GM19467 (cell line): Measurements from ENCODE around the gene AGAP1.

Experiments
- ATAC-seq: cut with Tn5 transposase; IDR thresholded peaks from one replicate; pipeline ENCODE4 v1.9.1; 2021; ENCODE audit warnings: mild to moderate bottlenecking, moderate library complexity; ENCODE audit not compliant: unreplicated experiment

AGAP1 gene

DNA sequence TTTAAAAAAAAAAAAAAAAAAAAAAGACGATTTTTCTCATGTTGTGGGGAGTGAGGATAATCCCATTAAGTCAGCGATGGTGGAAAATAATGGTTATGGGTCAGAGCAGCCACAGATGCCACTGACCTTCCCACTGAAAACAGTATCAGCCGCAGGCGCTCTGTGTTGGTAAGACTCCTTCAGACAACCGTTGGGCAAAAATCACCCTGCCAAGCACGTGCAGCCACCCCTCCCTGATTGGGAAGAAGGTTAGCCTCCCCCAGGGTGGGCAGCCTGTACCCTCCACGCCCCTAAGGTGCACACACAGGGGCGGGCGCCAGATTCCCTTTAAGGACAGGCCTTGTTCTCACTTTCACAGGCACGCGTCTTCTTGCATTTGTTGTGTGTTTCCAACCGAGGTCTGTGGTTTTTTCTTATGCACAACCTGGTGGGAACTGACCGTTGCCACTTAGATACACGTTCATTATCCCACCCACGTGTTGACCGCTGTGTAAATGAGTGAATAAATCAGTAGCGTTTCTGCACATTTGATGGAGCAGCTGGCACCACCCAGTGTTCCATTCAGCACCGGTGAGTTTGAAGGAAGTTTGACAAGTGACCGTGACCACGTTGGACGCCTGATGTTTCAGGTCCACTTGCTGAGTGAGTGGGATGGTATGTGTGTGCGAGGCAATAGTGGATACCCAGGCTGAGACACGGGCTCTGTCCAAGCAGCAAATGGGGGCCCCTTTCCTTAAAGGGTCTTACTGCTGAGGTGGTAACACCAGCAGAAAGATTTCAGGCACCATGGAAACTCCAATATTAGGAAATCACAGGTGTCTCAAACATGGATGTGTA is 476.6 kb downstream of the AGAP1 start:
- no peak for ATAC-seq

DNA sequence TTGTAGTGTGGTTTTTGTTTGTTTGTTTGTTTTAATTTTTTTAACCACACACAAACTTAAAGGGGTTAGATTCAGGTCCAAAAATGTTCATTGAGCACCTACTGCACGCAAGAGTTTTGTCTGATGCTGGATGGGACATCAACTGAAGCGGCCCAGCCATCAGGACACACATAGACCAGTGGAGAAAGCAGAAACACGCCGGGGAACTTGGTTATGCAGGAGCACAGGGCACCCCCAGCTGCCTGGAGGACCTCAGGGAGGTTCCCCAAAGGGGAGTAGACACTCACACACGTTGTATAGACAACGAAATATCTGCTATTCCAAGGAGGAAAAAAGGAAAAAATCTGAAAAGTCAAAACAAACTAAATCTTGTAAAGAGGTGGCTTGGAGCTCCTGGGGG is 482.7 kb downstream of the AGAP1 start:
- no peak for ATAC-seq

DNA sequence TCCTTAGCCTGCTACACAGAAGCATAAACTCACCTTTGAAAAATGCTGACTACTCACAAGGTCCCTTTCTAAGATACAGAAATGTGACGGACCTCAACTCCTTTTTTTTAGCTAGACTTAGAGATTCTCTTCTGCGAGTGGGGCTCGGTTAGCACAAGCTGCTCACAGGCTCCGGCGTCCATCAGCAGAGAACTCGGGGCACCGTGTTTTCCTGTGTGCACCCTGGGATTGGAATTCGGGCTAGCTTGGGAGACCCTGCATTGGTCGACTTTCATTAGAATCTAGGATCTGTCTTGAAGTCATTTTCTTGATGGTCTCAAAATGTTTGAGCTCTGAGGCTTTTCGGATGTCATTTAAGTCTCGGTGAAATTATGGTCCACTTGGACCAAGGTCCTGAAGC is 483.1 kb downstream of the AGAP1 start:
- no peak for ATAC-seq

DNA sequence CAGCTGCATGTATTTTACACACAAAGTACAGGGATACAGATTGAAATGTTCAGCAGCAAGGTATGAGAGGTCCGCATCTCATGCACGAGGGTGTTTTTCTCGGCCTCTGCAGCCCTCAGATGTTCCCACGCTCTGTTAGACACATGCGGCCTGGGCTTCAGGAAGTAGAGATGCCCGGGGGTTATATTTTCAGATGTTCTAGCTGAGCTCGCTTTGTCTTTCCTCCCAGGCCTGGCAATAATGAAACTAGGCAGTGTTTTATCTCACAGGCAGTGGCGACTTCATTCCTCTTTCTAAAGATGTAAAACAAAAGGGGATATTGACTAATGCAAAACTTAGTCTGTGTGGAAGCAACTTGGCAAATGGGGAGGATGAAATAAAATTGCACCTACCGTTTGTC is 483.6 kb downstream of the AGAP1 start:
- no peak for ATAC-seq

DNA sequence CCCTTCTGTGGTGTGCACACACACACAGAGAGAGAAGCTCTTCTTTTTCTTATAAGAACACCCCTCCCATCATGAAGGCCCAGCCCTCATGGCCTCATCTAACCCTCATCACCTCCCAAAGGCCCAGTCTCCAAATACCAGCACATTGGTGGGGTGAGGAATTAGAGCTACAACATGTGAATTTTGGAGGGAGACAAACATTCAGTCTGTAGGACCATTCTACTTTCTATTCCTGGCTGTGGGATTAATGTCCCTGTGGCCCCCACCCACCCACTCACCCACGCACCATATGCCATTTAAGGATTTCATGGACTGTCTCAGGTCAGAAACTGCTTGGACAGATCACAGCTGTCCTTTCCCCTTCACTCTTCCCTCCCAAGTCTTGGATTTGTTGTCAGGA is 484.2 kb downstream of the AGAP1 start:
- ATAC-seq = no peak

DNA sequence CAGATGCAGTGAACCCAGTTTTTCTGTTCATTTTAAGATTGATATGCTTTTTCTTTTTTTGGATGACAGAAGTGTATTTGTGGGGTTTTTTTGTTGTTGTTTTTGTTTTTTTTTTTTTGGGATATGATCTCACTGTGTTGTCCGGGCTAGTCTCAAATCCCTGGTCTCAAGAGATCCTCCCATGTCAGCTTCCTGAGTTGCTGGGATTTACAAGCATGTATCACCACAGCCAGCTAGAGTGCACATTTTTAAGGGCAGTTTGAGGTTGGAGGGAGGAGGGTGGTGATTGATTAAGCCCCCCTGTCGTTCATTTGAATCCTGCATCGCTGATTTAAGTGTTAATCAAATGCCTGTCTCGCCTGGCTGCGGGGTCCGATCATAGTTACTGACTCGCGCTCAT is 485.2 kb downstream of the AGAP1 start:
- no peak for ATAC-seq

DNA sequence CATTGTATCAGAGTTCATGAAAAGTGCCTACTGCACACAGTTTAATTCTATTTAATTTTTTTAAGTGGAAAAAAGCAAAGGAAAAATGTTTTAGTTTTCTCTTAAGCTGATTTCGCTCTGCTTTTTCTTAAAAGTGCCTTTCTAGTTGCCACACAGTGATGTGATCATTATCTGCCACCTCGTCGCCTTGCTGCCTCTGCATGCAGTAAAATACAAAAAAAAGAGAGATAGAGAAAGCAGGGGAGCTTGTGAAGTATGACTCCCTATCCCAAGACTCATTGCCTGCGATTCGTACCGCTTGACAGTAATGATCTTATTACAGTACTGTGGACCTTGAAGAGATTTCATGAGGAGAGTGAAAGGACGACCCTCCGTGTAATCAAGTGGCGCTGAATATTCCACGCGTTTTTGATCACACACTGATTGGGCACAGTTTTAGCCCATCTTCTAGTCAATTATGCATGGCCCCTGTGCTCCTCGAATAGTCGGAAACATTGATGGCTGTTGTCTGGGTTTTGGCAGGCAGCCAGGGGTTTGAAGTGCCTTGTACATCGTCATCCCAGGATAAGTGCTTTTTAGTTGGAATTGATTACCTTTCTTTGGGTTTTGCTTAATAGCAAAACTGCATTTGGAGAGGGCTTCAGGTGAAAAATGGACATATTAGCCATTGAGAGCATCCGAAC is 486.1 kb downstream of the AGAP1 start:
- no peak for ATAC-seq

DNA sequence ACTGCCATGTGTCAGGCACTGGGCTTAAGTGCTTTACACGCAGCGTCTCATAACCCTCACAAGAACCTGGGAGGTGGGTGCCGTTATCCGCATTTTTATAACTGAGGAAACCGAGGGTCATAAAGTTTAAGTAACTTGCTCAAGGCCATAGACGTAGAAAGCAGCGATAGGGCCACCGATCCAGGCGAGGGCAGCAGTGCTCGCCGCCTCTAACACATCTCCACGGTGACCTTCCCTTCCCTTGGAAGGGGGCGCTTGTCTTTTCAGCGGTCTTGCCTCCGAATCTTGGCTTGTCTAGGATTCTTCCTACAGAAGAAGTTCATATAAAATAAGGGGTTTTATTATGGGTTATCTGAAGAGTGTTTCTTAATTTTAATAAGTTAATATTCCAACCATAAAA is 487.8 kb downstream of the AGAP1 start:
- ATAC-seq = no peak

DNA sequence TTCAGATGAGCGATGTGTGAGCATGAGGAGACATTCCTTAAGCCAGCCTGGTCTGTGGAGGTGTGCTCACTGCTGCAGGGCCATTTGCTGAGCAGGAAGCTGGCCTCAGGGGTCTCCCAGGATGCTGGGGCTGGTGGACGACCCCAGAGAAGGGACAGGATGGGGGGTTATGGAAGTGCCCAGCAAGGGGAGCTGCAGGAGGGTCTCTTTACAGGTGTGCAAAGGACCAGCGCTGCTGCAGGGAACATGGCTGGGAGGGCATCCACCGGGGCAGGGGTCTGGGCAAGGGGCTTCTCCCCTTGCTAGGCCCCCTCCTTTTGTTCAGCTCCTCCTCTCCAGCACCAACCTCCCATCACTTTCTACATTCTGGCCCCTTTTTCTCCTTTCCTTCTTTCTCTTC is 489.2 kb downstream of the AGAP1 start:
- ATAC-seq = no peak

DNA sequence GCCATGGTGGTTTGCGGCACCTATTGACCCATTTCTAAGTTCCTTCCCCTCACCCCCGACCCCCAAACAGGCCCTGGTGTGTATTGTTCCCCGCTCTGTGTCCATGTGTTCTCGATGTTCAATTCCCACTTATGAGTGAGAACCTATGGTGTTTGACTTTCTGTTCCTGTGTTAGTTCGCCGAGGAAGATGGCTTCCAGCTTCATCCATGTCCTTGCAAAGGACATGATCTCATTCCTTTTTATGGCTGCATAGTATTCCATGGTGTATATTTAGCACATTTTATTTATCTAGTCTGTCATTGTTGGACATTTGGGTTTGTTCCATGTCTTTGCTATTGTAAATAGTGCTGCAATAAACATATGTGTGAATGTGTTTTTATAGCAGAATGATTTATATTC is 490.7 kb downstream of the AGAP1 start:
- ATAC-seq = no peak

DNA sequence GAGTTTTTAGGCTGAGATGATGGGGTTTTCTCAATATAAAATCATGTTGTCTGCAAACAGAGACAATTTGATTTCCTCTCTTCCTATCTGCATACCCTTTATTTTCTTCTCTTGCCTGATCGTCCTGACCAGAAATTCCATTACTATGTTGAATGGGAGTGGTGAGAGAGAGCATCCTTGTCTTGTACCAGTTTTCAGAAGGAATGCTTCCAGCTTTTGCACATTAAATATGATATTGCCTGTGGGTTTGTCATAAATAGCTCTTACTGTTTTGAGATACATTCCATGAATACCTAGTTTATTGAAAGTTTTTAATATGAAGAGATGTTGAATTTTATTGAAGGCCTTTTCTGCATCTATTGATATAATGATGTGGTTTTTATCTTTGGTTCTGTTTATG is 492.5 kb downstream of the AGAP1 start:
- no peak for ATAC-seq

DNA sequence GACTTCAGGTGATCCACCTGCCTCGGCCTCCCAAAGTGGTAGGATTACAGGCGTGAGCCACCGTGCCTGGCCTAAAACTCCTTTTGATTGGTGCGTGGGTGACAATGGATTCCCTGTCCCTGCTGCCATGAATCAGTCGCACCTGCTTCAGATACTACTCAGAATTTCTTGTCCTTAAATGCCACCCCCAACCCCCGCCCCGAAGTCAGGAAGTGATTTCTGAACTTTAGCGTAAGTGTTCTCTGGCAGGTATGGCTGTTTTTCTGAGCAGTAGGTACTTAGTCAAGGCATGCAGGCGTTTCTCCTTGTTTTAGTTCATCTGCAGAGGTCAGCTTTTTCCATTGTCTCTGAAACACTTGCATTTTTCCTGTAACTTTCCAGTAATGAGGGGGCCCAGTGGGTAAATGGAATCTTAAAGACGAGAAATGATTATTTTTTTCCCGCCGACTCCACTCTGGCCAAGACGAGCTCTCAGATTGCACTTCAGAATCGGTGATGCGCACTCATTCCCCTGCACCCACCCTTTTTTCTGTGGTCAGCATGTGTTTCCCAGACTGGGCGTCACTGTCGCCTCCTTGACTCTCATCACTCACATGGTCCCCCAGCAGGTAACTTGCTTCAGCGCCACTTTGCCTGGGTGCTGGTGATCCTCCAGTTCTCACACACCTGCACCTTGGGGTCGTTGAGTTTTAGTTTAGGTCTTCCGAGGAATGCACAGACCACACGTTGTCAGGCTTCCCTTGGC is 494.6 kb downstream of the AGAP1 start:
- no peak for ATAC-seq

DNA sequence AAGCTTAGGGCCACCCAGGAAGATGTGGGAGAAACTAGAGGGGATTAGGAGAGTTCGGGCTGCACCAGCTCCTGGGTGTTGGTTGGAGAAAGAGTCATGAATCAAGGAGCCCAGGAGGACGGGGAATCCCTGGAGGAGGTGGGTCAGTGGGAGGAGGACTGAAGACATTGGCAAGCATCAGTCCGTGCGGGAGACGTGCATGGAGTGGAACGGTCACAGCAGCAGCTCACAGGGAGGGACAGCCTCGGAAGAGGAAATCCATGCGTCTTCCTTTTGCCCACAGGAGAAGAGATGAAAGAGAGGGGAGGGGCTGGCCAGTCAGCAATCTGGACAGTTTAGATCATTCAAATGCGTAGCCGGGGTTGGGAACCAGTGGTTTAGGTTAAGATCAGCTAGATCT is 495.7 kb downstream of the AGAP1 start:
- no peak for ATAC-seq

DNA sequence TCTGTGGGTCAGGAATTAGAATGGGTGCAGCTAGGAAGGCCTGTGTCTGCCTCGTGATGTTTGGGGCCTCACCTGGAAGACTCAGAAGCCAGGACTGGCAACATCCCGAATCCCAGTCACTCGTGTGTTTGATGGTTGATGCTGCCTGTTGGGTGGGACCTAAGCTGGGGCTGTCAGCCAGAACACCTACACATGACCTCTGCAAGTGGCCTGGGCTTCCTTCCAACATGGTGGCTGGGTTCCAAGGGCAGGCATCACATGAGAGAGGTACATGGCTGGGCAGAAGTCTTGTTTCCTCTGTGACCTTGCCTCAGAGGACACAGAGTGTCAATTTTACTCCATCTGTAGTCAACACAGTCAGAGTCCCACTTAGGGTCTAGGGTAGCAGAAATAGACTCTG is 496.5 kb downstream of the AGAP1 start:
- ATAC-seq = no peak

DNA sequence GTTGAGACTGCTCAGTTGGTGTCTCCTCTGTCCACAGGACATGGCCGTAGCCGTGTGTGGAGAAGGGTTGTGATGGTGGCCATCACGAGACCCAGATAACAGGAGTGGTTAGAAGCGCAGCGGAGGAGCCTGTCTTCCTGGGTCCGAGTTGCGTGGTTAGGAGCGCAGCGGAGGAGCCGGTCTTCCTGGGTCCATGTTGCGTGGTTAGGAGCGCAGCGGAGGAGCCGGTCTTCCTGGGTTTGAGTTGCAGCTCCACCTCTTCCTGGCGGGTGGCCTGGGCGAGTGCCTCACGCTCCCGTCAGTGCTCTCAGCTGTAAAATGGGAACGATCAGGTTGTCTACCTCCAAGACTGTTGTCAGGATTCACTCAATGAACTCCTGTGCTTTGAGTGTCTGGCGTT is 498.2 kb downstream of the AGAP1 start:
- ATAC-seq = no peak

DNA sequence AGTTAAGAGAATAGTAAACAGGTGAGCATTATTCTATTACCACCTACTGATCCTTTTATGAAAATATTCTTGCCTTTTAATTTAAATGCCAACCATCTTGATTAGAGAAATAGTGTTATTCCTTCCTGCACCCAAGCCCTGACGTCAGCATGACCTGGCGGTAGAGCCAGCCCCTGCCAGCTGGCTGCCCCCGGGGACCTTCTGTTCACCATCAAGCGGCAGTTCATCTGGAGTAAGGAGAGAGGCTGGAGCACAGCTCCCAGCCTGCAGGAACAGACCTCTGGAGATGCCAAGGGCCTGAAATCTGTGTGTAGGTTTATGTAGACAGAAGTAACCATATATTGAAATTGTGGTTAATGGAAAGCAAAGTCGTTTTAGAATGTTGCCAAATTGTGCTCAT is 502.6 kb downstream of the AGAP1 start:
- no peak for ATAC-seq

DNA sequence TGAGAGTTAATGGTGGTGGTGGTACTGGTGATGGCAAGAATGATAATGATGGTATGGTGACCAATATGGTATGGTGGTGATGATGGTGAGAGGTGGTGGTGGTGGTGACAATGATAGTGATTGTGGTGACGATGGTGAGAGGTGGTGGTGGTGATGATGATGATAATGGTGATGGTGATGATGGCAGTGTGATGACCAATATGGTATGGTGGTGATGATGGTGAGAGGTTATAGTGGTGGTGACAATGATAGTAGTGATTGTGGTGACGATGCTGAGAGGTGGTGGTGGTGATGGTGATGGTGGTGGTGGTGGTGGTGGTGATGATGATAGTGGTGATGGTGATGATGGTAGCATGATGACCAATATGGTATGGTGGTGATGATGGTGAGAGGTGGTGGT is 505.2 kb downstream of the AGAP1 start:
- no peak for ATAC-seq

DNA sequence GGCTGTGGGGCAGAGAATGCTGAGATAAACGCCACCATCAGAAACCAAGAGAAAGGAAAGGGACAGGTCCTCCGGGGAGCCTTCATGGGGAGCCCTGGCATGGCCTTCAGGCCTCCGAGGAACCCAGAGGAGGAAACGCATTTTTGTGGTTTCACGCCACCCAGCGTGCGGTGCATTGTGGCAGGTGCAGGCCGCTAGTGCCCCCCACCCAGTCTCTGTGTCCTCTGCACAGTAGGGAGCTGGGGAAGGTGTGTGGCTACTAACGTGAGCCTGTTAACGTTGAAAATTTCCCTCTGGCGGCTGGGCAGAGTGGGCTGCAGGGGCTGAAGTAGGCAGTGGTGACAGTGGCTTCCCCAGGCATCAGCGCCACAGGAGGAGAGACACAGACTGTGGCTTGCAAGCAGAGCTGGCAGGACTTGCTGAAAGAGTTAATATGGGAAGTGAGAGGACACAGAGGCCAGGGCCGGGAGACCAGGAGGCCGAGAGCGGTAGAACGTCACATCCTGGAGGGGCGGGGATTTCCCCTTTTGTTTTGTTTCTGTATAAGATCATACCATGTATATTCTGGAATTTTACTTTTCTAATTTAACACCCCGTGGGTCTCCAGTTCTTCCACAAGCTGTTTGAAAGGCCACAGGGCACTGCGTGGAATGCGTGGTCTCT is 507.5 kb downstream of the AGAP1 start:
- ATAC-seq = no peak

DNA sequence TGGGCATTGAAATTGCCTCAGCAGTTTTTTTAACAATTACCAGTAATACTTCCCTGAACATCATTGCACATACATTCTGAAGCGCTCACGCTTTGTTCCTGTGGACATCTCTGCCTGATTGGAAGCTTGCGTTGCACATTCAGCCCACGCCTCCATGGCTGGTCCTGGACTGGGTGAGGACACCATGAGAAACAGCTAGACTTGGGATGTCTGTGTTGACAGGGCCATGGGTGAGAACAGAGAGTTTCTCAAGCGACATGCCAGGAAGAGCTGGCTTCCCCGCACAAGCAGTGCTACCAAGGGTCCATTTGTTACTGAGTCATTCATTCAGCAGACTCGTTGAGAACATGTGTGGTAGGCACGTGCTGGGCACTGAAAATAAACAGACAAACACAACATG is 508.0 kb downstream of the AGAP1 start:
- no peak for ATAC-seq

DNA sequence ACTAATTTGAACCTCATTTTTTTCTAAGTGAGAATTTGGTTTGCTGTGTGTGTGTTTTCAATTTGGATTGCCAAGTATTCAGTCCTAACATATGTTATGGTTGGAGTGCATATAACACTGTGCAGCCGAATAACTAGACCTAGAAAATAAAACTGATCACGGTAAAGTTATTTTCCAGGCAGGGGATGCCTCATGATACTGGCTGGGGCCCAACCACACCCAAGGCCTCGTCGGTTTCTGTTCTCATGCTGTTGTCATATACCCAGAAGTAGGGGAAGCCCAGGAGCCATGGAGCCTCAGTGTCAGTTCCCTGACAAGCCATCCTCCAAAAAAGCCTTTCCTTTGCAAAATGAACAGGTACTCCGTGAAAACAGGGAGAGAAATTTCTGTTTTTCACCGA is 514.2 kb downstream of the AGAP1 start:
- no peak for ATAC-seq

DNA sequence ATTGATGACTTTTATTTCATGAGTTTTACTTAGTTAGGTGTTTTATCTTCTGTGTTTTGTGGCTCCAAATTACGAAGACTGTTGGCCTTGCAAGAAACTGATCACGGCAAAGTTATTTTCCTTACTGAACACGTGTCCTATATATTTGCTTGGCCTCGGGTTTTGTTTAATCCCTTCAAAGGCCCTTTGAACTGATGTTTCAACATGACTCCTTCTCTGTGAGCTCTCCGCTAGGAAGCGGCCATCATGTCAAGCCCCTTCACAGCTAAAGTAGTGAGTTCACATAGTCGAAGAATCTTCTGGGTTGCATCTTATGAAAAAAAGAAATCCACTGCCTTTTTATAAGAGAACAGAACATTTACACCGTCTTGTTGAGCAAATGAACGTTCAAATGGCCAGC is 515.0 kb downstream of the AGAP1 start:
- no peak for ATAC-seq
